Measurements from ENCODE around the gene FAM171A1.

DNA sequence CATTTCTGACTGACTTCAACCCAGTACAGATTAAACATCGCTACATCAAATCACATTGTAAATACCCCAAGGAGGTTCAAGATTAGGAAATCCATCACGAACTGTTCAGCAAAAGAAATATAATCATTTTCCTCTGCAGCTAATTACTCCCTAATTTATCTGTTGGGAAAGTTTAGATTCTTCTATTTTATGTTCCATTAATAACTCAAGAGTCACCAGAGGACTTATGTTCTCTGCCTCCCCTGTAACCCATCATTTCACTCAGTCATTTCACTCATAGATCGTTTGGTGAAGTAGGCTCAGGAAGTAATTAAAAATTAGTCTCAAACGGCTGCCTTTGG lies 45.2 kb downstream of the FAM171A1 start:
- TF ChIP-seq CHD2 (IDR thresholded peaks at IDR 0.05; ENCODE audit: low read depth, low read length), result no peak
- TF ChIP-seq ZNF780A (CRISPR knock-in tag; IDR thresholded peaks at IDR 0.05), result no peak
- TF ChIP-seq, protein P1, sequence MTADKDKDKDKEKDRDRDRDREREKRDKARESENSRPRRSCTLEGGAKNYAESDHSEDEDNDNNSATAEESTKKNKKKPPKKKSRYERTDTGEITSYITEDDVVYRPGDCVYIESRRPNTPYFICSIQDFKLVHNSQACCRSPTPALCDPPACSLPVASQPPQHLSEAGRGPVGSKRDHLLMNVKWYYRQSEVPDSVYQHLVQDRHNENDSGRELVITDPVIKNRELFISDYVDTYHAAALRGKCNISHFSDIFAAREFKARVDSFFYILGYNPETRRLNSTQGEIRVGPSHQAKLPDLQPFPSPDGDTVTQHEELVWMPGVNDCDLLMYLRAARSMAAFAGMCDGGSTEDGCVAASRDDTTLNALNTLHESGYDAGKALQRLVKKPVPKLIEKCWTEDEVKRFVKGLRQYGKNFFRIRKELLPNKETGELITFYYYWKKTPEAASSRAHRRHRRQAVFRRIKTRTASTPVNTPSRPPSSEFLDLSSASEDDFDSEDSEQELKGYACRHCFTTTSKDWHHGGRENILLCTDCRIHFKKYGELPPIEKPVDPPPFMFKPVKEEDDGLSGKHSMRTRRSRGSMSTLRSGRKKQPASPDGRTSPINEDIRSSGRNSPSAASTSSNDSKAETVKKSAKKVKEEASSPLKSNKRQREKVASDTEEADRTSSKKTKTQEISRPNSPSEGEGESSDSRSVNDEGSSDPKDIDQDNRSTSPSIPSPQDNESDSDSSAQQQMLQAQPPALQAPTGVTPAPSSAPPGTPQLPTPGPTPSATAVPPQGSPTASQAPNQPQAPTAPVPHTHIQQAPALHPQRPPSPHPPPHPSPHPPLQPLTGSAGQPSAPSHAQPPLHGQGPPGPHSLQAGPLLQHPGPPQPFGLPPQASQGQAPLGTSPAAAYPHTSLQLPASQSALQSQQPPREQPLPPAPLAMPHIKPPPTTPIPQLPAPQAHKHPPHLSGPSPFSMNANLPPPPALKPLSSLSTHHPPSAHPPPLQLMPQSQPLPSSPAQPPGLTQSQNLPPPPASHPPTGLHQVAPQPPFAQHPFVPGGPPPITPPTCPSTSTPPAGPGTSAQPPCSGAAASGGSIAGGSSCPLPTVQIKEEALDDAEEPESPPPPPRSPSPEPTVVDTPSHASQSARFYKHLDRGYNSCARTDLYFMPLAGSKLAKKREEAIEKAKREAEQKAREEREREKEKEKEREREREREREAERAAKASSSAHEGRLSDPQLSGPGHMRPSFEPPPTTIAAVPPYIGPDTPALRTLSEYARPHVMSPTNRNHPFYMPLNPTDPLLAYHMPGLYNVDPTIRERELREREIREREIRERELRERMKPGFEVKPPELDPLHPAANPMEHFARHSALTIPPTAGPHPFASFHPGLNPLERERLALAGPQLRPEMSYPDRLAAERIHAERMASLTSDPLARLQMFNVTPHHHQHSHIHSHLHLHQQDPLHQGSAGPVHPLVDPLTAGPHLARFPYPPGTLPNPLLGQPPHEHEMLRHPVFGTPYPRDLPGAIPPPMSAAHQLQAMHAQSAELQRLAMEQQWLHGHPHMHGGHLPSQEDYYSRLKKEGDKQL (CRISPR knock-in tag; IDR thresholded peaks at IDR 0.05; ENCODE audit: low read depth), result no peak
- TF ChIP-seq, protein P2, sequence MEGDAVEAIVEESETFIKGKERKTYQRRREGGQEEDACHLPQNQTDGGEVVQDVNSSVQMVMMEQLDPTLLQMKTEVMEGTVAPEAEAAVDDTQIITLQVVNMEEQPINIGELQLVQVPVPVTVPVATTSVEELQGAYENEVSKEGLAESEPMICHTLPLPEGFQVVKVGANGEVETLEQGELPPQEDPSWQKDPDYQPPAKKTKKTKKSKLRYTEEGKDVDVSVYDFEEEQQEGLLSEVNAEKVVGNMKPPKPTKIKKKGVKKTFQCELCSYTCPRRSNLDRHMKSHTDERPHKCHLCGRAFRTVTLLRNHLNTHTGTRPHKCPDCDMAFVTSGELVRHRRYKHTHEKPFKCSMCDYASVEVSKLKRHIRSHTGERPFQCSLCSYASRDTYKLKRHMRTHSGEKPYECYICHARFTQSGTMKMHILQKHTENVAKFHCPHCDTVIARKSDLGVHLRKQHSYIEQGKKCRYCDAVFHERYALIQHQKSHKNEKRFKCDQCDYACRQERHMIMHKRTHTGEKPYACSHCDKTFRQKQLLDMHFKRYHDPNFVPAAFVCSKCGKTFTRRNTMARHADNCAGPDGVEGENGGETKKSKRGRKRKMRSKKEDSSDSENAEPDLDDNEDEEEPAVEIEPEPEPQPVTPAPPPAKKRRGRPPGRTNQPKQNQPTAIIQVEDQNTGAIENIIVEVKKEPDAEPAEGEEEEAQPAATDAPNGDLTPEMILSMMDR (CRISPR knock-in tag; IDR thresholded peaks at IDR 0.05), result no peak
- TF ChIP-seq MAZ (IDR thresholded peaks at IDR 0.05; ENCODE audit: borderline replicate concordance, low read depth, low read length), result no peak
- TF ChIP-seq MAZ (CRISPR knock-in tag; IDR thresholded peaks at IDR 0.05; ENCODE audit: low read depth), result no peak
